Measurements from ENCODE around the gene MARK3.

Gene MARK3

DNA sequence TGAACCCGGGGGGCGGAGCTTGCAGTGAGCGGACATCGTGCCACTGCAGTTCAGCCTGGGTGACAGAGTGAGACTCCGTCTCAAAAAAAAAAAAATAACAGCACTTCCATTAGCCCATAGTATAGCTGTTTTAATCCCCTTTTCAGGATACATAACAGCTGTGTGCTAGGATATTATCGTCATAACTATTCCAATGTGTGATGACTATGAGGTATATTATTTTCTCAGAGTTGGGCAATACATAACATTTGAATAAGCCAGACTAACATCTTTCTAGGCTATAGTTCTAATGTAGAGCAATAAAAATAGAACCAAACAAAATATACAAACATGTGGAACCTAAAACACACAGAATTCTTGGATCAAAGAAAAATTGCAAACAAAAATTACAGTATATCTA, 57.1 kb downstream of the MARK3 start:
- DNase-seq: no peak

DNA sequence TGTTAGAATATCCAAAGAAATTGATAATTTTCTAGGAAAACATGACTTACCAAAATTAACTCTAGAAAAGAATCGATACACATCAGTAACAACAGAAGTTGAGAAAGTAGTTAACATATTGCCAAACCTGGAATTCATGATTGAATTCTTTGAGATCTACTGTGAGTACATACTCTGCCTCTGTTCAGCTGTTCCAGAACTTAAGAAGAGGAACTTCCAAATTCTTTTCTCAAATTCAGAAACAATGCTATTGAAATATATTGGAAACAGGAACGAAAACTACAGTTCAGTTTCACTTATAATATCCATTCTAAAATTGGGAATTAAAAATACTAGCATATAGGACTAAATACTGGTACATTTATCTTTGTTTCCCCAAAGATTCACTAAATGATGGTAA, 57.9 kb downstream of the MARK3 start:
- no peak for DNase-seq

DNA sequence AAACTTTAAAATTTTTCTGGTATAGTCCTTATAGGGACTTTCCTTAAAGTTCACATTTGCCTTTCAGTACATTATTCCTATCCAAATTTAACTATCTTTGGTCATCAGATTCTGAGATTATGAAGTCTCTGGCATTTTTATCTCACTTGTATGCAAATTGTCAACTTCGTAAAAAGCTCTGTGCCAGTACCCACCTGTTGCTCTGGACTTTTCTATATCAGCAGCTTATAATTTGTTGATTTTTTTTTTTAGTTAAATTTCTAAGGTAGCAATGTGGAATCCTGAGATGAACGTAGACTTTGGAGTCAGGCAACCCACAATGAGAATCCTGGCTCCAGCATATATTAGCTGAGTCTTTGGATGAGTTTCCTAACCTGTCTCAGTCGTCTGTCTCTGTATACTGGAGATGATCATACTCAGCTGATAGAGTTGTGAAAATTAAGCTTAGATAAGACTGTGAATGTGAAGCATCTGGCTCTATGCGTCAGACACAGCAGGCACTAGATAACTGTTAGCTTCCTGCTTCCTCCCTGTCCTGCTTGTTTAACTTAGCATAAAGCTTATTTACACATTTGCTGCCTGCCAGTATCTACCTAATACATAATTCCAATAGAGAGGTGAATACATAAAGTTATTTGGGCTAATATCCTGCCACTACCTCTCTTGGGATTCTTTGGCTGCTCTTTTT, 59.8 kb downstream of the MARK3 start:
- no peak for DNase-seq

DNA sequence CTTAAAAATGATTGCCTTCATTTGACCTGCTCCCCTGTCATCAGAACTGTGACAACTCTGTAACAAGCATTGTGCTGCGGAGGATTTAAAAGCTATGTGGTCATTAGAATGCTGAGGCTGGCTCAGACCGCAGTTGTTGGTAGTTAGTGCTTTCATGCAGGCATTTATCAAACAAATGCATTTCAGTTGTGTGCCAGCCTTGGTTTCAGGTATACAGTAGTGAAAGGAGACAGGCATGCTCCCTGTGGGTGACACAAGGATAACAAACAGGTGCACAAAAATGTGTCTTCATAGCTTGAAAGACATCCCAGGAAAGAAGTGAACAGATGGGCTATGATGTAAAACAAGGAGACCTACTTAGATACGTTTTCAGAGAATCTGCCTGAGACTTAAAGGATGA, 60.6 kb downstream of the MARK3 start:
- no peak for DNase-seq

DNA sequence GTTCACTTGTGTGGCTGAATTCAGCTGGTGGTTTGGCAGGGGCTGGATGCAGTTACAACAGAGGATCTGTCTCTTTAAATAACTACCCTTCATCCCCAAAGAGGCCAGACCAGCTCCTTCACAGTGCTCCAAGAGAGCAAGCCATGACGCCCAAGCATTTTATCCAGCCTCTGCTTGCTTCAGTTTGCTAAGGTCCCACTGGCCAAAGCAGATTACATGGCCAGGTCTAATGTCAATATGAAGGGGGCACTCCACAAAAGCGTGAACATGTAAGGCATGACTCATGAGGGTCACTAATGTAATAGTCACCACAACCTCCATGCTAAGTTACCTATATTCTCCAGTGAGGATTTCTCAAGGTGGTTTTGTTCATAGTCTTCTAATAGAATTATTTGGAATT, 62.9 kb downstream of the MARK3 start:
- no peak for DNase-seq

DNA sequence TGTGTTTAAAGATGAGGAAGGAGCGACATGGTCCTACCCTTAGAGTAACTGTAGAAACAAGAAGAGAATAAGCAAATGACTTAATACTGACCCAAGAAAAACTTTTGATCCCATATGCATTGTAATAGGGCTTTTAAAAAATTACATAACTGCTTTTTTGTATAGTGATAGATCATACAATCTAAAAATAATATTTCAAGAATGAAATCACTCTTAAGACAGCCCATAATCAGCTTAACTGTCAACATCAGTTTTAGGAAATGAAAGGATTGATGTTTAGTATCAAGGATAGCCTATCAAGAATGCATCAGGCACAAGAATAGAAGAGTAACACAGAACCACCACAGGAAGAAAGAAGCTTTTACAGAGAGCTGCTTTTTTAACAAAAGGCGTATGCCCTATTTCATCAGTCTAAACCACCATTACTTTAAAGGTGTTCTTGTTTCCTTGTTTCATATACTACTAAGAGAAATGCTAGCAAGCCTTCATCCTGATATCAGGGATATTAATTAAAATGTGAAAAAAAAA, 64.5 kb downstream of the MARK3 start:
- DNase-seq: no peak

DNA sequence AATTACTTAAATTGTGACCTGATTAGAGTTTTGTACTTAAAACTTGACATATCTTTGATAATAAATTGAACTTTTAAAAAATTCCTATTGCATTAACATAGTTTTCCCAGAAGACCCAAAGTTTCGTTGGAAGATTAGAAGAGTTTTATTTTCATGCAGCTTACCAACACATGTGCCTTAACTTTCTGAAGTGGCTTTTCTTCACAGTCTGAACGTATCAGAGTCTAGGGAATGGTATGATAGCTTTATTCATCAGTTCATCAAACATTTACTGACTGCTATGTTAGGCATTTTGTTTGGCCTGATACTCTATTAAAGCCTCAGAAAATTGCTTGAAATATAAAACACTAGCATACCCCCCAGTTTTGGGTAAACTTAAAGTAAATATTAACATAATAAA, 65.2 kb downstream of the MARK3 start:
- DNase-seq: no peak

DNA sequence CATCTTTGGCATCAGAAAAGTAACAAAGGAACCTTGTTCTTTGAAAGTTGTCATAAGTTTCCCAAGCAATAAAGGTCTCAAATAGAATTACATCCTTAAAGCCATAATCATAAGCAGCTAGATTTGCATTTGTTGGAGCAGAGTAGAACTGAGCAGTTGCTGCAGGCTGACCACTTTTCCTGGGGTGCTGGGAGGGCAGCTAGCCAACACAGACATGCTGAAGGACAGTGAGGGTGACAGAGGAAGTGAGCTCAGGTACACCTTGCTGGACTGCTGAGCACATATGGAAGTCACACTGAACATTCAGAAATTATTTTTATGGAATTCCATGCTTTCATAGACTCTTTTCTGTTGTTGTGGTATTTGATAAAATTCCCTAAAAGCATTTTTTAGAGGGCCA, 66.2 kb downstream of the MARK3 start:
- no peak for DNase-seq

DNA sequence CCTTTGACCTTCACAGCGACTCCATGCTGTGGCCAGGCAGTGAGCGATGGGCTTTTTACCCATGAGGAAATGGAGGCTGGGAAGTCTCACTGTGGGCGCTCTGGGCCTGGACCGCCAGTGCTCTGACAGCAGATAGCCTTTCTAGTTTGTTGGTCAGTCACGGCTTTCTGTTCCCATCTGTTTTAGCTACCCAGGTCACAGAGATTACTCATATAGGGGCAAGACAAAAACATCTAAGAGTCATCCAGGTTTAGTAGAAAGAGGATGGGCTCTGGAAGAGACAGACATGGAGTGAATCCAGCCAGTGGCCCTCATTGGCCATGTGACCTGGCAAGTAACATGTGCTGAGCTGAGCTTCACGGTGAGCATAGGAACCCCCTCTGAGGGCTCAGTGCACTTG, 68.6 kb downstream of the MARK3 start:
- DNase-seq: no peak

DNA sequence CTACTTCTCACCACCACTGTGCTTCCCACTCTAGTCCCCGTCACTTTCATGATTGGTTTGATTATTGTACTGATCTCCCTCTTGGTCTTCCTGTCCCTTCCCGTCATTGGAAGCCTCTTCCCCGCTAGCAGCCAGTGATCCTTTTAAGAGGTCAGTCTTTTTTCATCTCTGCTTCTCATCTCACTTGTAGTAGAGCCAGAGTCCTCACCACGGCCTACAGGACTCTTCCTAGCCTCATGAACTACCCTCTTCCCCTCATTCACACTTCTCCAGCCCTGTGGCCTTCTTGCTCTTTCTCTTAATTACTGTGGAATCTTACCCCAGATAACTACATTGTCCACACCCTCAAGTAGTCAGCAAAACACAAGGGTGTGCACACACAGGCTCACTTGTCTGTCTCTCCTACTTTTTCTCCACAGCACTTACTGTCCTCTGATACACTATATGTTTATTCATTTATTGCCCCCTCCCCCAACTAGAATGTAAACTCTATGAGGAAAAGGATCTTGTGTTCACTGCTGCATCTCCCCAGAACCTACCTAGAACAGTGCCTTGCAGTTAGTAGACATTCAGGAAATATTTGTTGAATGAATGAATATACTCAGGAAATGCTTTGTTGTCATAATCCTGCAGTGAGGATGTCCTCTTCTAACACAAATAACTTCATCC, 71.1 kb downstream of the MARK3 start:
- no peak for DNase-seq

DNA sequence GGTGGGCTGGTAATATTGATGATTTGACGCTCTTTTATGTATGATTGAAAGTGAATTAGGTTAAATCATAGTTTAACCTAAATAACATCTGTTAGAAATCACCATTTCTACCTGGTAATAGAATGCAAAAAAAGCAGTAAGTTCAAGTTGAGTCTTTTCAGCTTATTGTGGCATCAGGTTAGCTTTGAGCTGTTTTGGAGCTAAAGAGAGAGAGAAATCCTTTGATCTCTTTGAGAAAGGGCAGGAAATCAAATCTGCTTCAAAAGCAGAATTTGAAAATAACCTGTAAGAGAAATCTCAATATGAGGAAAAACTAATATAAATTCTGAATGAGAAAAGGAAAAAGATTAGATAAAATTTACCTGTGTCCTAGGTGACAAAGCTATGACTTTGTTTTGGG, 75.2 kb downstream of the MARK3 start:
- no peak for DNase-seq

DNA sequence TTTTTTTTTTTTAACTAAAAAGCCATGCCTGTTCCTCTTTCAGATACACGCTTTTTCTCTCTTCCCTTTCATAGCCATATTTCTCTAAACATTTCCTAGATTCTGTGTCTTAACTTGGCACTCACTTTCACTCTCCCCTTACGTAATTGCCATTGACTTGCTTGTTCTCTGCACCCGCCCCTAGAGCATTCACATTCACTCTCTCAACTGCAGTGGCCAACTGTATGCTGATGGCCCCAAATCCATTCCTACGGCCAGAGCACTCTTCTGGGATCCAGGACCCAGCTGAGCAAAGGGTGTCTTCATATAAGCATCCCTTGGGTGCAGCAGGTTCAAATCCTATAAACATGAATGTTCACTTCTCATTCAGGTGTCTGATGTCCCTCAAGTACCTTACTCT, 77.9 kb downstream of the MARK3 start:
- DNase-seq: no peak

DNA sequence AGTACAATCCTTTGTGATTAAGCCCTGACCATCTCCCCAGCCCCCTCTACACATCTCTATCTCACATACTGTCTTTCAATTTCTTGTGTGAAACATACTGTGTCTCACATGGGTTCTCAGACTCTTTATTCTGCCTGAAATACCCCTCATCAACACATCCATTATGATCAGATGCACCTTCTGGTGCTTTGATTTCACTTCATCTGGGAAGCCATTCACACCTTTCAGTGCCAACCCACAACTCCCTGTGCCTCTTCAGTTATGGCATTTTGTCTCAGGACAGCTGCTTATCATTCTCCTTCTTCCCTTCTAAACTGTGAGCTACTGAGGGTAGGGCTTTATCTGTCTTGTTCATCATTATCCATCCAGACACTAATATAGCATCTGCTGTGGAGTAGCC, 78.6 kb downstream of the MARK3 start:
- no peak for DNase-seq

DNA sequence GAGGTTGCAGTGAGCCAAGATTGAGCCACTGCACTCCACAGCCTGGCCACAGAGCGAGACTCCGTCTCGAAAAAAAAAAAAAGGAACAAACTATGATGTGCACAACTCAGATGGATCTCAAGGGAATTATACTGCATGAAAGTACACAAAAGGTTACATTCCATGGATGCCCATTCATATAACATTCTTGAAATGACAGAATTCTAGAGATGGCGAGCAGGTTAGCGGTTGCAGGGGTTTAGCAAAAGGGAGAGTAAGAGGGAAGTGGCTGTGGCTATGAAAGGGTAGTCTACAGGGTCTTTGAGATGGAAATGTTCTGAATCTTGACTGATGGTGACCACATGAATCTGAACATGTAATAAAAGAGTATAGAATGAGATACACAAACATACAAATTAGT, 87.7 kb downstream of the MARK3 start:
- no peak for DNase-seq

DNA sequence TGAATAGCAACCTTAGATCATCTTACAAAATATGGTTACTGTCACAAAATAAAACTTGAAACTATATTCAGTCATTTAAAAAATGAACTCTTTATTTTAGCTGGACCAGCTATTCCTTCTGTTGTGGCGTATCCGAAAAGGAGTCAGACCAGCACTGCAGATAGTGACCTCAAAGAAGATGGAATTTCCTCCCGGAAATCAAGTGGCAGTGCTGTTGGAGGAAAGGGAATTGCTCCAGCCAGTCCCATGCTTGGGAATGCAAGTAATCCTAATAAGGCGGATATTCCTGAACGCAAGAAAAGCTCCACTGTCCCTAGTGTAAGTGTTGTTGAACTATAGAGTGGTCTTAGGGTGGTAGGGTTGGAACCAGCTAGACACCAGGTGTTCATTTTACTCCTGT, 89.7 kb downstream of the MARK3 start:
- DNase-seq: no peak

DNA sequence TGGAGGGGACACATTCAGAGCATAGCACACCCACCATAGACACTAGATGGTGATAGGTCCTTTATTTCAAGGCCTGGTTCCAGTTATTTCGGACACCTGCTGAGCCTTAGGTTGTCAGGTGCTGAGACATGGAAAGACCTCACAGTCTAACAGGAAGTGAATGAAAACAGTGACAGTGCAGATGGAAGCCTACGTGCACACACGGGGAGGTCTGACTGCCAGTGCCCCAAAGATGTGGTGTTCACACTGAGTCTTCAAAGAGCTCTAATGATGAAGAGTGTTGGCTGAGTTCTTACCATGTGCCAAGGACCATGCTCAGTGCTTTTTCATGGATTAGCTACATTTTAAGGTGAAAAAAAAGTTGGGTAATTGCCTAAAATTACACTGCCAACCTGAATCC, 90.8 kb downstream of the MARK3 start:
- DNase-seq: no peak

DNA sequence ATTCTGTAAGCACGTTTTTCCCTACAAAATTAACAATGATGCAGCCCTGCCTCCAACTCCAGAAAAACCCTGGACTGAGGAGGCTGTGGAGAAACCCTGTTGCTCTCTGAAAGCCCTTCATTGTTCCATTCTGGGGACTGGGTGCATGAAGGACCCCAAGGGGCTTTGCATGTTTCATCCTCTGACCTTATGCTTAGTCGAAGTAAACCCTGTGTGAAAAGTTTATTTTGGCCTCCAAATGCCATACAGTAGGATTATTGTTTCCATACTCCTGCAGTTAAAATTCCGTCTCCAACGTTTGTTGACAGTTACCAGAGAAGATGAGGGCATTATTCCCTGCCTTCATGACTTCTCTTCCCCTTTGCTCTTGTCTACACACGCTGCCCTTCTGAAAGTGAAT, 91.4 kb downstream of the MARK3 start:
- DNase-seq: no peak

DNA sequence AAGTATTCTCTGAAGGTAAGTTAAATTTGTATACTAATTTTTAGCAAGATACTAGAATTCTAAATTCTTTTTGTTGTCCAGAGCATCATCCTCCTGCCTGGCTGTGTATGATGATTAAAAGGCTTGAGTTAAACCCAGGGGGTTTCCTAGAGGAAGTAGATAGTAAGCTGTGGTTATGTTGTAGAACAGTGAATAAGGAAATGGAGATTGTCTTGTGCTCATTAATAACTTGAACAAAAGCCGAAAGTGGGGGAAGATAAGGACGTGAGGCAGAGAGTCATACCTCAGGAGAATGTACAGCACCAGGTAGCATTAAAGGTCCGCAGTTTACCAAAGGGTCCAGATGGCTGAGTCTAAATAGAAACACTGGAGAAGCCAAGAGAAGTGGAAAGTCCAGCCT, 95.4 kb downstream of the MARK3 start:
- DNase-seq: no peak

DNA sequence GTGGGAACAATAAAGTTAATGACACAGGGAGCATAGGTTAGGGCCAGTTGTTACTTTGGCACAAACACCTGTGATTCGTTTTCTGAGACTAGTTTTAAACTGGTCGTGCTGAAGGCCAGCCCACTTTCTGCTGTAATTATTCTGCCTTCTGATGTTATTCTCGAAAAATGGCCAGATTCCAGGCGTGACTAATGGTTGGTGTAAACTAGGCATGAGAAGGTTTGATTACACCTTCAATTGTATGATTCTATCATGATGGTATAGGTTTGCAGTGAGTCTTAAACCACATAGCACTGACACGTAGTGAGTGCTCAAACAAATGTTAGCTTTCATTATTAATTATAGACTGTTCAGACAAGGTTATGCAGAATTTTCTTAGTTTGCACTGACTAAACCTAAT, 98.4 kb downstream of the MARK3 start:
- DNase-seq: no peak

DNA sequence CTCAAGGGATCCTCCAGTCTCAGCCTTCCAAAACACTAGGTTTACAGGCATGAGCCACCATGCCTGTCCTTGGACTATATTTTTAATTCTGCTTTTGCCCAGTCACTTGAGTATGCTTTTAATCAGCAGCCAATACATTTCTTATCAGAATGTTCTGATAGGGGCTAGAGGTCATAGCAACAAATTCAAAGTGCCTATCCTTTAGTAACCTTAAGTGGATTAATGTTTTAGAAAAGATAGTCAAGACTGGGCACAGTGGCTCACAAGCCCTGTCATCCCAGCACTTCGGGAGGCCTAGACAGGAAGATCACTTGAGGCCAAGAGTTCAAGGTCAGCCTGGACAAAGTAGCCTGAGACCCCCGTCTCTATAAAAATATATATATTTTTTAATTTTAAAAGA, 100.3 kb downstream of the MARK3 start:
- DNase-seq: no peak

DNA sequence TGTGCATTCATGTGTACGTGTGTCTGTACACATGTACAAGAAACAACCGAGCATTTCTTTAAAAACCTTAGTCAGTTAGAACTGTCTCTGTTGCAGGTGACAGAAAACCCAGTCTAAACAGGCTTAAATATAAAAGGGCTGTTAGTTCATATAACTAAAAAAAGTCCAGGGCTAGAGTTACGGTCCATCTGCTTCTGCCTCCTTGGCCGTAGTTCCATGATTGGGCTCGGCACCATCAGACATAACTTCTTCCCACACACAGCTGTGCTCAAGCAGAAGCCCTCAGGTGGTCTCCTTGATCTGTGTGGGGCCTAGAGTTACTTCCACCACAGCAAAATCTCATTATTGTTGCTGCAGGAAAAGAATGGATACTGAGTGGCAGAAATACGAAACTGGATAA, 102.9 kb downstream of the MARK3 start:
- DNase-seq: no peak

DNA sequence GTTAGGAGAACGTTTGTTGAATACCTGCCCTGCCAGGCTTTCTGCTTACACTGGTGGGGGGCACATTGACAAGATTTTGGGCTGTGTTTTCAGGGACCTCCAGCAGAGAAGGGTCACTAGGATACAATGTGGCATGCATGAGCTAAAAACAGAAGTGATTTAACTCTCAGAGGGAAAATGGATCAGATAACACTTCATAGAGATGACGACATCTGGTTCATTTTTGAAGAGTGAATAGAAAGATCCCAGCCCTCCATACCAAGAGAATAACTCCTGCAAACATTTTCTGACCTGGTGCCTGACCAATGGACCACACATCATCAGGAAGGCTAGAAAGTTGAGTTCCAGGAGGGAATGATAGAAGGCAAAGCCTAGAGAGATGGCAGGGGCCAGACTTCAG, 103.7 kb downstream of the MARK3 start:
- no peak for DNase-seq

DNA sequence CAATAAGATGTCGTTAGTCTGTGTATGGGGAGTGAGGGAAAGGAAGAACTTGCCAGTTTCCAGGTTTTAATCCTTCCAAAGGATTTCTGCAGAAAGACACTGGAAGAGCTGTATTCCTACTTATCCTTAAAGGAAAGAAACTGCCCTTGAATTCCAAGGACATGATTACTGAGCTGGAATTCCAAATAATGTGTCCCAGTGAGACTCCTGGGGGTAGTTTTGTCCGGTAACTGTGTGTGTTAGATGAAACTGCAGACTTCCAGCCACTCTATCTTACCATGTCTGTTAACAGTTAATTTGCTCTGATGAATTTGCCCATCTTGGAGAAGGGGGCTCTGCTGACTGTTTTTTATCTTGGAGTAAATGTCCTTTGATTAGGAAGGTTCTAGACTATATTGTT, 104.4 kb downstream of the MARK3 start:
- DNase-seq: no peak

DNA sequence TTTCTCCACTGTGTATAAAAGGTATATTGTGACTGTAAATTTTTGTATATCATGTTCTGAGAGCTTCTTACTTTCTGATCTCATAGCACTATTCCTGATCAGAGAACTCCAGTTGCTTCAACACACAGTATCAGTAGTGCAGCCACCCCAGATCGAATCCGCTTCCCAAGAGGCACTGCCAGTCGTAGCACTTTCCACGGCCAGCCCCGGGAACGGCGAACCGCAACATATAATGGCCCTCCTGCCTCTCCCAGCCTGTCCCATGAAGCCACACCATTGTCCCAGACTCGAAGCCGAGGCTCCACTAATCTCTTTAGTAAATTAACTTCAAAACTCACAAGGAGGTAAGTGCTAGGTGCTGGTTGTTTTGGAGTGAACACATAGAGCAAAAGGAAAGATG, 106.5 kb downstream of the MARK3 start:
- DNase-seq: no peak
